Measurements from ENCODE around the gene DNTTIP2. TPM values are rescaled to one million over a fixed set of nuclear protein-coding genes. Genes with fewer than 3 reads are reported as not detected.
A peak's percentile ranks its signal among the peaks of the same experiment; 100 is the strongest.

Gene DNTTIP2
- total and polyA plus RNA-seq, 2 experiments from 2014 or later = 34.4 to 43.6 TPM

- TF ChIP-seq EZH2 (IDR thresholded peaks at IDR 0.05; ENCODE audit: borderline replicate concordance) = no peak
- no peak overlapping the region for H3K4me3 ChIP-seq
- H3K79me2 ChIP-seq = no peaks in the 10 kb centered on the region
- peak overlapping the region; percentile 48 for H3K27ac ChIP-seq
- no peaks in the 10 kb centered on the region for H4K20me1 ChIP-seq (ENCODE audit: insufficient read depth, poor library complexity, severe bottlenecking)
- H3K27me3 ChIP-seq = no peaks in the 10 kb centered on the region
- no peak overlapping the region for H2AFZ ChIP-seq
- peaks cover 11% of the 10 kb centered on the region for H3K4me1 ChIP-seq (ENCODE audit: insufficient read depth)
- peaks cover 4% of the 10 kb centered on the region for H3K9me3 ChIP-seq (ENCODE audit: low read depth)
- WGBS (ENCODE audit: low lambda C conversion rate, missing lambda C conversion rate) = 91% methylated on average over 4 of the region's 4 CpGs
- DNase-seq (ENCODE audit: low spot score) = no peak
- no peaks in the 10 kb centered on the region for H3K36me3 ChIP-seq (replicated peaks; ENCODE audit: insufficient read depth, low read depth)
- no peaks in the 10 kb centered on the region for H3K9me2 ChIP-seq (replicated peaks; ENCODE audit: insufficient read depth)
- no peak overlapping the region for H3K4me2 ChIP-seq
These were observed 49.9 kb downstream of the DNTTIP2 start for GRCh38 chr1:93829061-93829460.

- Histone ChIP-seq H3K27ac (peak overlapping the region; percentile 48), H2AFZ (no peak overlapping the region), H3K9me2 (replicated peaks; ENCODE audit: insufficient read depth) (no peaks in the 10 kb centered on the region), H3K4me1 (ENCODE audit: insufficient read depth) (peaks cover 11% of the 10 kb centered on the region), H3K4me3 (no peak overlapping the region), H3K36me3 (replicated peaks; ENCODE audit: insufficient read depth, low read depth) (no peaks in the 10 kb centered on the region), H3K27me3 (no peaks in the 10 kb centered on the region), H3K9me3 (ENCODE audit: low read depth) (peaks cover 4% of the 10 kb centered on the region), H3K79me2 (no peaks in the 10 kb centered on the region), H4K20me1 (ENCODE audit: insufficient read depth, poor library complexity, severe bottlenecking) (no peaks in the 10 kb centered on the region), H3K4me2 (no peak overlapping the region)
- TF ChIP-seq CTCF (IDR thresholded peaks at IDR 0.05; ENCODE audit: poor library complexity) = no peak
- no peak for TF ChIP-seq EZH2 (IDR thresholded peaks at IDR 0.05; ENCODE audit: borderline replicate concordance)
- no peak for TF ChIP-seq EZH2phosphoT487 (IDR thresholded peaks at IDR 0.05; ENCODE audit: low read depth, severe bottlenecking, unreplicated experiment)
- 86% methylated on average over 1 of the region's 1 CpG for WGBS (ENCODE audit: low lambda C conversion rate, missing lambda C conversion rate)
- no peak for DNase-seq (ENCODE audit: low spot score)
These were observed 50.6 kb downstream of the DNTTIP2 start for GRCh38 chr1:93828367-93828755.

GRCh38 chr1:93827633-93828366 lies 51.2 kb downstream of the DNTTIP2 start:
- Histone ChIP-seq H3K27me3 (no peaks in the 10 kb centered on the region), H3K4me1 (ENCODE audit: insufficient read depth) (peaks cover 11% of the 10 kb centered on the region), H3K9me2 (replicated peaks; ENCODE audit: insufficient read depth) (no peaks in the 10 kb centered on the region), H4K20me1 (ENCODE audit: insufficient read depth, poor library complexity, severe bottlenecking) (no peaks in the 10 kb centered on the region), H2AFZ (no peak overlapping the region), H3K27ac (peak overlapping the region; percentile 52), H3K4me2 (no peak overlapping the region), H3K9me3 (ENCODE audit: low read depth) (no peaks in the 10 kb centered on the region), H3K36me3 (replicated peaks; ENCODE audit: insufficient read depth, low read depth) (no peaks in the 10 kb centered on the region), H3K4me3 (no peak overlapping the region), H3K79me2 (no peaks in the 10 kb centered on the region)
- no peak for DNase-seq (ENCODE audit: low spot score)
- no peak for TF ChIP-seq EZH2phosphoT487 (IDR thresholded peaks at IDR 0.05; ENCODE audit: low read depth, severe bottlenecking, unreplicated experiment)
- no peak for TF ChIP-seq CTCF (IDR thresholded peaks at IDR 0.05; ENCODE audit: poor library complexity)
- TF ChIP-seq EZH2 (IDR thresholded peaks at IDR 0.05; ENCODE audit: borderline replicate concordance) = no peak
- 67% methylated on average over 3 of the region's 3 CpGs for WGBS (ENCODE audit: low lambda C conversion rate, missing lambda C conversion rate)

- H4K20me1 ChIP-seq (ENCODE audit: insufficient read depth, poor library complexity, severe bottlenecking) = no peaks in the 10 kb centered on the region
- 56% methylated on average over 1 of the region's 1 CpG for WGBS (ENCODE audit: low lambda C conversion rate, missing lambda C conversion rate)
These were observed 51.9 kb downstream of the DNTTIP2 start for GRCh38 chr1:93827128-93827527.

More at GRCh38 chr1:93827128-93827527, 51.9 kb downstream of the DNTTIP2 start:
- peak overlapping the region; percentile 52 for H3K27ac ChIP-seq
- H3K27me3 ChIP-seq = no peaks in the 10 kb centered on the region
- no peak overlapping the region for H2AFZ ChIP-seq
- H3K4me1 ChIP-seq (ENCODE audit: insufficient read depth) = peaks cover 11% of the 10 kb centered on the region
- no peaks in the 10 kb centered on the region for H3K36me3 ChIP-seq (replicated peaks; ENCODE audit: insufficient read depth, low read depth)
- TF ChIP-seq CTCF (IDR thresholded peaks at IDR 0.05; ENCODE audit: poor library complexity) = no peak
- no peak for TF ChIP-seq EZH2 (IDR thresholded peaks at IDR 0.05; ENCODE audit: borderline replicate concordance)
- no peak for TF ChIP-seq EZH2phosphoT487 (IDR thresholded peaks at IDR 0.05; ENCODE audit: low read depth, severe bottlenecking, unreplicated experiment)
- no peak overlapping the region for H3K4me2 ChIP-seq
- H3K4me3 ChIP-seq = no peak overlapping the region
- H3K79me2 ChIP-seq = no peaks in the 10 kb centered on the region
- no peaks in the 10 kb centered on the region for H3K9me2 ChIP-seq (replicated peaks; ENCODE audit: insufficient read depth)
- H3K9me3 ChIP-seq (ENCODE audit: low read depth) = no peaks in the 10 kb centered on the region
- no peak for DNase-seq (ENCODE audit: low spot score)

Data from hepatocyte (in vitro differentiated cells).